H9 (cell line): ENCODE results near the gene IGFALS. TPM values are rescaled to one million over a fixed set of nuclear protein-coding genes. Genes with fewer than 3 reads are reported as not detected.

Source experiments
- DNase-seq: peaks from one replicate; pipeline ENCODE4 v3.0.0-alpha.2; 2017
- H2AFZ ChIP-seq: one replicate; pipeline ENCODE4 v1.6.1; 2013; ENCODE audit warnings: mild to moderate bottlenecking, low read length, control low read depth, moderate library complexity
- H2AK5ac ChIP-seq: 2 replicates; pipeline ENCODE4 v1.6.1; 2013; ENCODE audit warnings: low read length, control low read depth, mixed read lengths; ENCODE audit not compliant: insufficient read length
- H2BK120ac ChIP-seq: one replicate; pipeline ENCODE4 v1.6.1; 2013; ENCODE audit warnings: low read depth, mild to moderate bottlenecking, low read length, control low read depth, inconsistent platforms; ENCODE audit not compliant: poor library complexity, severe bottlenecking
- H2BK12ac ChIP-seq: 2 replicates; pipeline ENCODE4 v1.6.1; 2013; ENCODE audit warnings: low read length, control low read depth, mixed read lengths, low read depth; ENCODE audit not compliant: insufficient read length
- H2BK15ac ChIP-seq: 2 replicates; pipeline ENCODE4 v1.6.1; 2013; ENCODE audit warnings: low read depth, low read length, control low read depth
- H2BK20ac ChIP-seq: one replicate; pipeline ENCODE4 v1.6.1; 2013; ENCODE audit warnings: low read depth, mild to moderate bottlenecking, low read length, control low read depth, inconsistent platforms; ENCODE audit not compliant: poor library complexity, severe bottlenecking
- H2BK5ac ChIP-seq: 2 replicates; pipeline ENCODE4 v1.6.1; 2013; ENCODE audit warnings: low read length, control low read depth, mixed read lengths; ENCODE audit not compliant: insufficient read length
- H3K14ac ChIP-seq: 2 replicates; pipeline ENCODE4 v1.6.1; 2013; ENCODE audit warnings: low read length, control low read depth; ENCODE audit not compliant: insufficient read depth
- H3K18ac ChIP-seq: 2 replicates; pipeline ENCODE4 v1.6.1; 2013; ENCODE audit warnings: low read depth, mild to moderate bottlenecking, mixed read lengths, low read length, control low read depth; ENCODE audit not compliant: insufficient read length
- H3K23ac ChIP-seq: 2 replicates; pipeline ENCODE4 v1.6.1; 2013; ENCODE audit warnings: low read length, control low read depth, mixed read lengths, low read depth; ENCODE audit not compliant: insufficient read length
- H3K23me2 ChIP-seq: 2 replicates; pipeline ENCODE4 v1.6.1; 2013; ENCODE audit warnings: low read depth, mild to moderate bottlenecking, mixed read lengths, low read length, control low read depth; ENCODE audit not compliant: insufficient read length, poor library complexity, severe bottlenecking
- H3K27ac ChIP-seq: 2 replicates; pipeline ENCODE4 v1.5.1; 2013; ENCODE audit warnings: low read length, control low read depth, mixed read lengths, low read depth; ENCODE audit not compliant: insufficient read length
- H3K27me3 ChIP-seq: 2 replicates; pipeline ENCODE4 v1.6.1; 2013; ENCODE audit warnings: low read length, control low read depth, inconsistent platforms; ENCODE audit not compliant: insufficient read depth
- H3K4ac ChIP-seq: 2 replicates; pipeline ENCODE4 v1.6.1; 2013; ENCODE audit warnings: low read depth, mild to moderate bottlenecking, control low read depth, inconsistent platforms, low read length, moderate library complexity
- H3K4me1 ChIP-seq: 2 replicates; pipeline ENCODE4 v1.6.1; 2013; ENCODE audit warnings: low read length, control low read depth, inconsistent platforms; ENCODE audit not compliant: insufficient read depth
- H3K4me2 ChIP-seq: 2 replicates; pipeline ENCODE4 v1.6.1; 2013; ENCODE audit warnings: low read length, control low read depth, mixed read lengths; ENCODE audit not compliant: insufficient read length, insufficient read depth
- H3K56ac ChIP-seq: 2 replicates; pipeline ENCODE4 v1.6.1; 2013; ENCODE audit warnings: low read depth, mild to moderate bottlenecking, mixed read lengths, low read length, control low read depth; ENCODE audit not compliant: insufficient read length
- H3K79me1 ChIP-seq: 2 replicates; pipeline ENCODE4 v1.6.1; 2013; ENCODE audit warnings: low read depth, mild to moderate bottlenecking, moderate library complexity, low read length, control low read depth, inconsistent platforms; ENCODE audit not compliant: insufficient read depth, poor library complexity, severe bottlenecking
- H3K79me2 ChIP-seq: 2 replicates; pipeline ENCODE4 v1.6.1; 2013; ENCODE audit warnings: low read length, control low read depth, inconsistent platforms; ENCODE audit not compliant: insufficient read depth
- H3K9ac ChIP-seq: 2 replicates; pipeline ENCODE4 v1.6.1; 2013; ENCODE audit warnings: low read length, control low read depth, mixed read lengths; ENCODE audit not compliant: insufficient read length; ENCODE audit errors: extremely low read depth
- H3K9me3 ChIP-seq: one replicate; pipeline ENCODE4 v1.6.1; 2013; ENCODE audit warnings: low read depth, low read length, inconsistent platforms; ENCODE audit not compliant: control insufficient read depth
- H3T11ph ChIP-seq: one replicate; pipeline ENCODE4 v1.6.1; 2013; ENCODE audit warnings: mild to moderate bottlenecking, low read length, control low read depth, inconsistent platforms
- H4K20me1 ChIP-seq: one replicate; pipeline ENCODE4 v1.6.1; 2013; ENCODE audit not compliant: control insufficient read depth, insufficient read length, insufficient read depth
- H4K5ac ChIP-seq: 2 replicates; pipeline ENCODE4 v1.6.1; 2013; ENCODE audit warnings: low read depth, mild to moderate bottlenecking, mixed read lengths, low read length, control low read depth; ENCODE audit not compliant: insufficient read length
- H4K8ac ChIP-seq: replicated peaks from 2 replicates; pipeline ENCODE4 v1.6.1; 2013; ENCODE audit warnings: low read length, control low read depth, mixed read lengths, low read depth; ENCODE audit not compliant: insufficient read length
- H4K91ac ChIP-seq: 2 replicates; pipeline ENCODE4 v1.6.1; 2013; ENCODE audit warnings: low read depth, mild to moderate bottlenecking, moderate library complexity, mixed read lengths, low read length, control low read depth; ENCODE audit not compliant: insufficient read length
- H3K27ac Mint-ChIP-seq, 3 experiments: 2 replicates in 2 of 3; 3 replicates in 1 of 3; pipeline ENCODE4 v1.8.0; 2020 to 2021; ENCODE audit warnings: mixed read lengths in 3 of 3, mild to moderate bottlenecking in 1 of 3, moderate library complexity in 1 of 3
- H3K27me3 Mint-ChIP-seq: 2 replicates; pipeline ENCODE4 v1.8.0; 2021; ENCODE audit warnings: low read depth, mild to moderate bottlenecking, moderate library complexity, mixed read lengths
- H3K36me3 Mint-ChIP-seq, 3 experiments: 2 replicates in 2 of 3; 3 replicates in 1 of 3; pipeline ENCODE4 v1.8.0; 2020 to 2021; ENCODE audit warnings: low read depth in 3 of 3, mixed read lengths in 3 of 3; ENCODE audit not compliant: insufficient read depth in 1 of 3
- H3K4me1 Mint-ChIP-seq, 2 experiments: 2 replicates each; pipeline ENCODE4 v1.8.0; 2020; ENCODE audit warnings: mixed read lengths in 2 of 2
- H3K4me3 Mint-ChIP-seq, 2 experiments: 2 replicates in 1 of 2; 3 replicates in 1 of 2; pipeline ENCODE4 v1.8.0; 2020 to 2021; ENCODE audit warnings: mild to moderate bottlenecking in 2 of 2, mixed read lengths in 2 of 2, moderate library complexity in 1 of 2
- H3K9me3 Mint-ChIP-seq, 2 experiments: 2 replicates in 1 of 2; 3 replicates in 1 of 2; pipeline ENCODE4 v1.8.0; 2020; ENCODE audit warnings: mild to moderate bottlenecking in 2 of 2, mixed read lengths in 2 of 2, moderate library complexity in 1 of 2
- CTCF ChIP-seq: fragments of 200-600 bp; sonication (generic); conservative IDR thresholded peaks from 3 replicates; pipeline ENCODE4 v1.8.0; 2021; ENCODE audit warnings: antibody characterized with exemption, mild to moderate bottlenecking
- WGBS: extraction: QIAGEN DNeasy Blood & Tissue Kit; methylation state at CpG from one replicate; pipeline ENCODE4 v1.1.7; 2013; ENCODE audit warnings: missing lambda C conversion rate, low lambda C conversion rate, mixed read lengths; ENCODE audit not compliant: insufficient read length; ENCODE audit errors: extremely low coverage; 5-methylcytosine and 5-hydroxymethylcytosine counted together
- total RNA-seq: library from RNA; stranded (reverse); gene quantifications from 2 replicates; pipeline ENCODE4 v1.2.1, GENCODE V29; 2021

The IGFALS gene
- total RNA-seq, 1 experiment from 2014 or later, result not detected

- no peaks in the 10 kb centered on the region for H4K20me1 ChIP-seq
- no peaks in the 10 kb centered on the region for H3K9me3 Mint-ChIP-seq
- H2BK12ac ChIP-seq, result no peak overlapping the region
- no peak overlapping the region for H3K9ac ChIP-seq
- DNase-seq, result no peak
- no peak for TF ChIP-seq CTCF
- H2BK120ac ChIP-seq, result no peak overlapping the region
- no peak overlapping the region for H3K14ac ChIP-seq
- H3K4me1 Mint-ChIP-seq, result no peaks in the 10 kb centered on the region
- no peak overlapping the region for H3K4me2 ChIP-seq
- no peaks in the 10 kb centered on the region for H3K9me3 ChIP-seq
- H3K36me3 Mint-ChIP-seq, result peaks cover 5 to 23% (median 11%) of the 10 kb centered on the region in 3 experiments; a peak in 6 of 7 replicates
- H3K23ac ChIP-seq, result no peak overlapping the region
- no peak overlapping the region for H4K91ac ChIP-seq
- no peak overlapping the region for H2AFZ ChIP-seq
- H3K4me1 ChIP-seq, result no peaks in the 10 kb centered on the region
- no peak overlapping the region for H3T11ph ChIP-seq
- no peak overlapping the region for H3K4me3 Mint-ChIP-seq
- H3K27me3 ChIP-seq, result no peaks in the 10 kb centered on the region
- H3K4ac ChIP-seq, result no peak overlapping the region
- H3K27me3 Mint-ChIP-seq, result no peaks in the 10 kb centered on the region
- H3K79me1 ChIP-seq, result no peaks in the 10 kb centered on the region
- no peak overlapping the region for H4K8ac ChIP-seq
- H3K27ac Mint-ChIP-seq, result no peak overlapping the region; a peak in 1 of 7 replicates
- H2BK5ac ChIP-seq, result no peak overlapping the region
- no peak overlapping the region for H4K5ac ChIP-seq
- peaks cover 3% of the 10 kb centered on the region for H3K23me2 ChIP-seq
- no peaks in the 10 kb centered on the region for H3K79me2 ChIP-seq
- no peak overlapping the region for H2BK20ac ChIP-seq
- H3K56ac ChIP-seq, result no peak overlapping the region
- no peak overlapping the region for H2BK15ac ChIP-seq
- no CpG with 5 or more reads among the region's 15 CpGs for WGBS
- no peak overlapping the region for H3K18ac ChIP-seq
- H3K27ac ChIP-seq, result no peak overlapping the region
- no peak overlapping the region for H2AK5ac ChIP-seq
Observed at GRCh38 chr16:1761751-1762150, 31.8 kb downstream of the IGFALS start.
